Glutamatergic neuron (in vitro differentiated cells): ENCODE data around the gene PGAM1. TPM values are rescaled to one million over a fixed set of nuclear protein-coding genes. Genes with fewer than 3 reads are reported as not detected.

Experiments used
- DNase-seq: peaks from one replicate; pipeline ENCODE4 v3.0.0; 2022
- H3K27ac Mint-ChIP-seq: one replicate; pipeline ENCODE4 v1.8.0; 2020; ENCODE audit warnings: mild to moderate bottlenecking, mixed read lengths, inconsistent platforms; ENCODE audit not compliant: unreplicated experiment
- H3K27me3 Mint-ChIP-seq: one replicate; pipeline ENCODE4 v1.8.0; 2020; ENCODE audit warnings: mild to moderate bottlenecking, moderate library complexity, mixed read lengths, inconsistent platforms; ENCODE audit not compliant: unreplicated experiment
- H3K36me3 Mint-ChIP-seq: one replicate; pipeline ENCODE4 v1.8.0; 2020; ENCODE audit warnings: mild to moderate bottlenecking, mixed read lengths, inconsistent platforms; ENCODE audit not compliant: unreplicated experiment
- H3K4me1 Mint-ChIP-seq: one replicate; pipeline ENCODE4 v1.8.0; 2020; ENCODE audit warnings: mild to moderate bottlenecking, low read depth, mixed read lengths, inconsistent platforms; ENCODE audit not compliant: unreplicated experiment
- H3K4me3 Mint-ChIP-seq: one replicate; pipeline ENCODE4 v1.8.0; 2020; ENCODE audit warnings: mild to moderate bottlenecking, mixed read lengths, inconsistent platforms; ENCODE audit not compliant: unreplicated experiment
- H3K9me3 Mint-ChIP-seq: one replicate; pipeline ENCODE4 v1.8.0; 2020; ENCODE audit warnings: mild to moderate bottlenecking, moderate library complexity, mixed read lengths, inconsistent platforms; ENCODE audit not compliant: unreplicated experiment
- CTCF ChIP-seq: fragments of 200-600 bp; sonication (generic); IDR thresholded peaks from one replicate; pipeline ENCODE4 v1.5.0; 2021; ENCODE audit not compliant: partially characterized antibody, unreplicated experiment
- total RNA-seq: library from RNA; stranded (reverse); fragmentation: NEBNext Ultra II Directional; extraction: Animal tissue kit (Norgen Biotek cat#: 25700); gene quantifications from one replicate; pipeline ENCODE4 v1.2.1, GENCODE V29; 2021; ENCODE audit not compliant: unreplicated experiment

Gene PGAM1
- total RNA-seq, 1 donor from 2014 or later: 374 TPM

- no peak for DNase-seq
- no peaks in the 10 kb centered on the region for H3K27me3 Mint-ChIP-seq
- no peak overlapping the region for H3K4me3 Mint-ChIP-seq
- H3K4me1 Mint-ChIP-seq: no peaks in the 10 kb centered on the region
- H3K9me3 Mint-ChIP-seq: no peaks in the 10 kb centered on the region
- TF ChIP-seq CTCF: no peak
- H3K27ac Mint-ChIP-seq: no peak overlapping the region
- no peaks in the 10 kb centered on the region for H3K36me3 Mint-ChIP-seq
Measured at GRCh38 chr10:97388152-97388551, 37.8 kb upstream of the PGAM1 start.

GRCh38 chr10:97390091-97390490 is 35.9 kb upstream of the PGAM1 start:
- DNase-seq: no peak
- no peaks in the 10 kb centered on the region for H3K9me3 Mint-ChIP-seq
- H3K4me3 Mint-ChIP-seq: no peak overlapping the region
- no peaks in the 10 kb centered on the region for H3K36me3 Mint-ChIP-seq
- TF ChIP-seq CTCF: no peak
- H3K4me1 Mint-ChIP-seq: no peaks in the 10 kb centered on the region
- H3K27ac Mint-ChIP-seq: no peak overlapping the region
- no peaks in the 10 kb centered on the region for H3K27me3 Mint-ChIP-seq

- DNase-seq: no peak
- Mint-ChIP-seq H3K4me3 (no peak overlapping the region), H3K9me3 (peaks cover 2% of the 10 kb centered on the region), H3K27ac (no peak overlapping the region), H3K4me1 (no peaks in the 10 kb centered on the region), H3K36me3 (no peaks in the 10 kb centered on the region), H3K27me3 (no peaks in the 10 kb centered on the region)
- TF ChIP-seq CTCF: no peak
Measured at GRCh38 chr10:97393034-97393573, 32.9 kb upstream of the PGAM1 start.

DNA sequence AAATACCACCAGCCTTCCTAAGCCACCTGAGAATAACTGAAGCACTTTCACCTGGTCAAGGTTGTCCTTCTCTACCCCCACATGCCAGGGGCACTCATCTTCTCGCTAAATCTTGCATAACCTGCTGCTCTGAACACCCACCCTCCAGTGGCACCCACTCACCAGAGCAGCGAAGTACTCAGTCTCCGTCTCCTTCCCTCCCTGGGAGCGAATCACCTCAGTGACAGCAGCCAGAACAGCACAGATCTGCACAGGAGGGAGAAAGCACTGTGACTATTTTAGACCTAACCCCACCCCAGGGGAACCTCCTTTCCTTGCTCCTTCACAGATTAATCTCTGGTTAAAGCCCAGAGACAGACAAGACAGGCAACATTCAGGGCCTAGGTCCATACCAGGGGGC is 29.9 kb upstream of the PGAM1 start:
- no peak for DNase-seq
- no peak for TF ChIP-seq CTCF
- Mint-ChIP-seq H3K4me1 (no peaks in the 10 kb centered on the region), H3K27ac (no peak overlapping the region), H3K9me3 (peaks cover 4% of the 10 kb centered on the region), H3K4me3 (no peak overlapping the region), H3K27me3 (peaks cover under 1% of the 10 kb centered on the region), H3K36me3 (no peaks in the 10 kb centered on the region)

- Mint-ChIP-seq H3K36me3 (no peaks in the 10 kb centered on the region), H3K9me3 (peaks cover 4% of the 10 kb centered on the region), H3K4me1 (no peaks in the 10 kb centered on the region), H3K27me3 (peaks cover 4% of the 10 kb centered on the region), H3K4me3 (peak overlapping the region; percentile 90), H3K27ac (peak overlapping the region; percentile 87)
- peak; percentile 31 for DNase-seq
- no peak for TF ChIP-seq CTCF
Measured at GRCh38 chr10:97399843-97400545, 26.0 kb upstream of the PGAM1 start.
